GM23338 (cell line): Measurements from ENCODE around the gene ZFPL1. TPM values are rescaled to one million over a fixed set of nuclear protein-coding genes. Genes with fewer than 3 reads are reported as not detected.

Experiments used
- ATAC-seq: fragments of 200-7000 bp; cut with Tn5 transposase; 3 replicates; pipeline ENCODE4 v1.9.1; 2020
- DNase-seq: peaks from one replicate; pipeline ENCODE4 v3.0.0-alpha.2; 2015; ENCODE audit warnings: low spot score
- H2AFZ ChIP-seq: fragments of 200-600 bp; sonication (generic); 2 replicates; pipeline ENCODE4 v1.8.0; 2016; ENCODE audit warnings: antibody characterized with exemption, mild to moderate bottlenecking, moderate library complexity
- H3F3A ChIP-seq: fragments of 200-600 bp; sonication (generic); replicated peaks from 2 replicates; pipeline ENCODE4 v1.8.0; 2017; ENCODE audit warnings: antibody characterized with exemption, mixed run types, low read depth
- H3K27ac ChIP-seq: fragments of 200-600 bp; sonication (generic); 2 replicates; pipeline ENCODE4 v1.6.1; 2016; ENCODE audit warnings: low read depth
- H3K27me3 ChIP-seq: fragments of 200-600 bp; sonication (generic); 2 replicates; pipeline ENCODE4 v1.8.0; 2016; ENCODE audit warnings: mild to moderate bottlenecking, mixed run types, moderate library complexity; ENCODE audit not compliant: insufficient read depth
- H3K36me3 ChIP-seq: fragments of 200-600 bp; sonication (generic); 2 replicates; pipeline ENCODE4 v1.8.0; 2016; ENCODE audit warnings: mild to moderate bottlenecking; ENCODE audit not compliant: insufficient read depth
- H3K4me1 ChIP-seq: fragments of 200-600 bp; sonication (generic); 2 replicates; pipeline ENCODE4 v1.8.0; 2016; ENCODE audit warnings: mild to moderate bottlenecking, moderate library complexity; ENCODE audit not compliant: insufficient read depth
- H3K4me2 ChIP-seq: fragments of 200-600 bp; sonication (generic); 2 replicates; pipeline ENCODE4 v1.7.1; 2017; ENCODE audit warnings: mixed run types
- H3K4me3 ChIP-seq: fragments of 200-600 bp; sonication (generic); 2 replicates; pipeline ENCODE4 v1.6.1; 2016; ENCODE audit warnings: mixed run types
- H3K79me2 ChIP-seq: fragments of 200-600 bp; sonication (generic); replicated peaks from 2 replicates; pipeline ENCODE4 v1.8.0; 2017; ENCODE audit warnings: mild to moderate bottlenecking; ENCODE audit not compliant: insufficient read depth
- H3K9me2 ChIP-seq: fragments of 200-600 bp; sonication (generic); 2 replicates; pipeline ENCODE4 v1.8.0; 2017; ENCODE audit not compliant: insufficient read depth
- H4K20me1 ChIP-seq: fragments of 200-600 bp; sonication (generic); replicated peaks from 2 replicates; pipeline ENCODE4 v1.8.0; 2017; ENCODE audit warnings: mild to moderate bottlenecking; ENCODE audit not compliant: insufficient read depth
- H3K27ac Mint-ChIP-seq: 2 replicates; pipeline ENCODE4 v1.8.0; 2020; ENCODE audit warnings: inconsistent platforms, mild to moderate bottlenecking, moderate library complexity, mixed read lengths
- H3K27me3 Mint-ChIP-seq: 3 replicates; pipeline ENCODE4 v1.8.0; 2022; ENCODE audit warnings: low read depth, mild to moderate bottlenecking, moderate library complexity, mixed read lengths, inconsistent platforms; ENCODE audit not compliant: insufficient read depth, poor library complexity
- H3K36me3 Mint-ChIP-seq: 3 replicates; pipeline ENCODE4 v1.8.0; 2021; ENCODE audit warnings: low read depth, mild to moderate bottlenecking, inconsistent platforms, moderate library complexity, mixed read lengths
- H3K4me1 Mint-ChIP-seq: 3 replicates; pipeline ENCODE4 v1.8.0; 2020; ENCODE audit warnings: mild to moderate bottlenecking, inconsistent platforms, mixed read lengths
- H3K4me3 Mint-ChIP-seq: 3 replicates; pipeline ENCODE4 v1.8.0; 2021; ENCODE audit warnings: moderate library complexity, mild to moderate bottlenecking, inconsistent platforms, mixed read lengths
- H3K9me3 Mint-ChIP-seq: 3 replicates; pipeline ENCODE4 v1.8.0; 2020; ENCODE audit warnings: moderate library complexity, mild to moderate bottlenecking, inconsistent platforms, mixed read lengths
- CREB1 ChIP-seq: fragments of 250-450 bp; sonication (Bioruptor Pico); IDR thresholded peaks from 2 replicates; pipeline ENCODE4 v1.5.0; 2020; ENCODE audit warnings: low read depth, mild to moderate bottlenecking, moderate library complexity
- CTCF ChIP-seq, 2 experiments: fragments of 200-600 bp in 1 of 2; sonication (generic) in 1 of 2; conservative IDR thresholded peaks; 2 replicates each; pipeline versions ENCODE4 v1.5.1 to v1.6.1; 2016 to 2017; ENCODE audit warnings: antibody characterized with exemption in 2 of 2, low read depth in 2 of 2, mild to moderate bottlenecking in 2 of 2, moderate library complexity in 1 of 2
- ETS1 ChIP-seq: IDR thresholded peaks from 2 replicates; pipeline ENCODE4 v1.6.1; 2016; ENCODE audit warnings: antibody characterized with exemption
- EZH2 ChIP-seq: fragments of 200-600 bp; sonication (generic); IDR thresholded peaks from one replicate; pipeline ENCODE4 v1.8.0; 2017; ENCODE audit warnings: antibody characterized with exemption, mild to moderate bottlenecking, low read depth; ENCODE audit not compliant: unreplicated experiment
- EZH2phosphoT487 ChIP-seq: fragments of 200-600 bp; sonication (generic); IDR thresholded peaks from one replicate; pipeline ENCODE4 v1.8.1; 2018; ENCODE audit warnings: antibody characterized with exemption; ENCODE audit not compliant: unreplicated experiment
- JUNB ChIP-seq: IDR thresholded peaks from one replicate; pipeline ENCODE4 v1.6.1; 2016; ENCODE audit warnings: antibody characterized with exemption; ENCODE audit not compliant: unreplicated experiment
- REST ChIP-seq: IDR thresholded peaks from one replicate; pipeline ENCODE4 v1.6.1; 2018; ENCODE audit warnings: antibody characterized with exemption; ENCODE audit not compliant: unreplicated experiment
- STAT1 ChIP-seq: IDR thresholded peaks from one replicate; pipeline ENCODE4 v1.6.1; 2016; ENCODE audit warnings: antibody characterized with exemption; ENCODE audit not compliant: unreplicated experiment
- ZNF331 ChIP-seq: fragments of 250-450 bp; sonication (Bioruptor Pico); IDR thresholded peaks from 2 replicates; pipeline ENCODE4 v1.5.0; 2020; ENCODE audit warnings: low read depth, mild to moderate bottlenecking, moderate library complexity
- polyA plus RNA-seq: library from polyadenylated mRNA; unstranded; fragments of >200 nt; fragmentation: Nextera tagmentation; extraction: Ambion mirVana; gene quantifications from 2 replicates; pipeline ENCODE4 v1.2.1, GENCODE V29; 2016
- total RNA-seq: library from RNA; depleted of rRNA; stranded (reverse); fragments of >200 nt; shearing (Covaris generic); gene quantifications from 2 replicates; pipeline ENCODE4 v1.2.3, GENCODE V29; 2014

ZFPL1 gene
- total and polyA plus RNA-seq, 2 experiments from 2014 or later = 26.3 to 26.8 TPM

- no peak for TF ChIP-seq CREB1
These were observed 20.6 kb downstream of the ZFPL1 start (continued) for GRCh38 chr11:65104628-65105027.

GRCh38 chr11:65107078-65107477 is 23.1 kb downstream of the ZFPL1 start:
- Mint-ChIP-seq H3K9me3 (peaks cover 2% of the 10 kb centered on the region; the same call in 2 of the 3 replicates), H3K4me1 (peaks cover 12% of the 10 kb centered on the region), H3K27ac (no peak overlapping the region), H3K4me3 (no peak overlapping the region), H3K36me3 (peaks cover 10% of the 10 kb centered on the region; the same call in 1 of the 3 replicates), H3K27me3 (peaks cover 15% of the 10 kb centered on the region)
- Histone ChIP-seq H3K79me2 (peaks cover 20% of the 10 kb centered on the region), H3K27ac (no peak overlapping the region), H3K36me3 (0 out of 2 replicates have a peak, but pooled peaks cover 3% of the 10 kb centered on the region), H3K9me2 (no peaks in the 10 kb centered on the region), H4K20me1 (peaks cover 2% of the 10 kb centered on the region; the same call in 1 of the 2 replicates), H3K4me3 (no peak overlapping the region), H2AFZ (no peak overlapping the region), H3K27me3 (no peaks in the 10 kb centered on the region), H3K4me2 (no peak overlapping the region), H3K4me1 (peaks cover 7% of the 10 kb centered on the region; the same call in 1 of the 2 replicates), H3F3A (peaks cover 9% of the 10 kb centered on the region; the same call in 1 of the 2 replicates)
- ATAC-seq = no peak
- no peak for DNase-seq
- no peak for TF ChIP-seq CTCF (conservative IDR thresholded peaks at IDR 0.05; ENCODE audit: low read depth in 2 of 2)
- TF ChIP-seq ETS1 = no peak
- TF ChIP-seq EZH2phosphoT487 = no peak
- no peak for TF ChIP-seq REST
- TF ChIP-seq JUNB = no peak
- TF ChIP-seq STAT1 = no peak
- no peak for TF ChIP-seq CREB1
- TF ChIP-seq ZNF331 (CRISPR knock-in tag) = no peak
- TF ChIP-seq EZH2 = no peak
